RKO (cell line): Measurements from ENCODE around the gene MTHFS.
"Not testable (repeated sequence)": the region's sequence is repeated elsewhere in the genome, so short reads cannot be mapped to it uniquely, and the experiment has no call there.

ENCODE experiments used
- DNase-seq: peaks from one replicate; pipeline ENCODE4 v3.0.0-alpha.2; 2016; ENCODE audit warnings: low spot score

The MTHFS gene

DNA sequence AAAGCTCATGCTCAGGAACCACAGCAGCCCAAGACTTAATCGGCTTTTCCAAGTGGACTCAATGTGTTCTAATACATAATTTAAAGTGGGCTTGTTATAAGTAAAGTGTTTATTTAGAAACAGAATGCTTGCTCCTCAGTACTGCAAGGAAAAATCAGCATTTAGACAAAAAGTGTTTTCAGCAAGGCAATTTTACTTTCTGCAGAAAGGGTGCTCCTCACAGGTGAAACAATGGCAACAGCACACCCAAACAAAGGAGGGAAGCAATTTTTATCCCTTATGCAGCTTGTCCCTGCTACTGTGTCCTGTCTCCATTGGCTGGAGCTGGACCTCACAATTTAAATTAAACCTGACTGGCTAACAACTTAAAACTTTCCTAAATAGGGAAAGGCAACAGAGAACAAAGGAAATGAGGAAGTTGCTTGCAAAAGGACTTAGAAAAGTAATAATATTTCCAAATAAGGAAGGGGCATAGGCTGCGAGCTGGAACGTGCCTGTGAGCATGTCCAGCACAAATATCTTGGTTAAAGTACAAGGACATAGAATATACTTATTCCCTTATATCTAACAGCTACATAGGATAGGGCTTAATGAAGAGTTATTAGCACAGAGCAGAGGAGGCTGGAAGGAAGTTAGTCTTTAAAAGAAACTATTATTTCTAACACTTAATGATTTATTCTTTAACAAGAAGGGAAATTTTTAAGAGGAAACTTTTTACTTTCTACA is 19.1 kb upstream of the MTHFS start:
- not testable (repeated sequence) for DNase-seq

DNA sequence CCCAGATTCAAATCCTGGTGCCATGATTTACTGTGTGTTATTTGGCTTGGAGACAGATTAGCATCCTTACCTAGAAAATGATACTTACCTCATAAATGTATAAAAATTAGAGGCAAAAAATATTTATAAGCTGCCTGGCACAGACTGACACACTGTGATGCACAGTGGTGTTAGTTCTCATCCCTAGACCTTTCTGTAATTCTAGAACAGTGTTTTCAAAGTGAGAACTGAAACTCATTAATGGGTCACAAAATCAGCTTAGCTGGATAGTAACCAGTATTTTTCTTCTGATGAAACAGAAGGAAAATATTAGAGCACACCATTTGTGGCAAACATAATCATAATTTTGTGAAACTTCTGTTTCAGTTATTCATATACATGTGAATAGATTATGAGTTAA is 17.9 kb upstream of the MTHFS start:
- DNase-seq: no peak

DNA sequence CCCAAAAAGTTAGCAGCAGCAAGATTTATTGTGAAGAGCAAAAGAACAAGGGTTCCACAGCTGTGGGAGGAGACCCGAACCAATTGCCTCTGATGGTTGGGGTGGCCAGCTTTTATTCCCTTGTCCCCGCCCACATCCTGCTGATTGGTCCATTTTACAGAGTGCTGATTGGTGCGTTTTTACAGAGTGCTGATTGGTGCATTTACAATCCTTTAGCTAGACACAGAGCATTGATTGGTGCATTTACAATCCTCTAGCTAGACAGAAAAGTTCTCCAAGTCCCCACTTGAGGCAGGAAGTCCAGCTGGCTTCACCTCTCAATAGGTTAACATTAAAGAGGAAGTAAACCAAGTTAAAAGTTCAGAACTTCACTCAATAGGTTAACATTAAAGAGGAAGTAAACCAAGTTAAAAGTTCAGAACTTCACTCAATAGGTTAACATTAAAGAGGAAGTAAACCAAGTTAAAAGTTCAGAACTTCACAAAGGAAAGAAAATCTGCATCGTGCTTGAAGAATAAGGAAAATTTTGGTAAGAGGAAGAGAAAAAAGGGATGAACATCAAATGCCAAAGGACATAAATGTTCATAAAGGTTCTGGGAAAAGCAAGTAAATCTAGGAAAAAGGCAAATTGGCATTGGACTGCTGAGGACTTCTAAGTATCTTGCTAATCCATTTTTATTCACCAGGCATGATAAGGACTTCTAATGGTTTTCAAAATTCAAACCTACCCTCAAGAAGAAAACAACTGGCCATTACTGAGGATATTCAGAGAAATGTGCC is 12.9 kb upstream of the MTHFS start:
- not testable (repeated sequence) for DNase-seq

DNA sequence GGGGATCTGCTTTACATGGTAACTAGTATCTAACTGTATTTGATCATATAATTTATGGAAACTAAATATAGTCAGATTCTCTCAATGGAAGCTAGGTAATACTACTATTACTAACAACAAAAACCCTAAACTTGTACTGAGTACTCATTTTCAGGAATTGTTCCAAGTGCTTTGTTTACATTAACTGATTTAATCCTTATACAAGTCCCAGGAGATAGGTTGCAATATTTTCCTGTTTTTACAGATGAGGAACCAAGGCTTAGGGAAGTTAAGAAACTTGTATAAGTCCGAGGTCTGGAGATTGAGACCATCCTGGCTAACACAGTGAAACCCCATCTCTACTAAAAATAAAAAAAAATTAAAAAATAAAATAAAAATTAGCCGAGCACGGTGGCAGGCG is 7.5 kb upstream of the MTHFS start:
- no peak for DNase-seq

DNA sequence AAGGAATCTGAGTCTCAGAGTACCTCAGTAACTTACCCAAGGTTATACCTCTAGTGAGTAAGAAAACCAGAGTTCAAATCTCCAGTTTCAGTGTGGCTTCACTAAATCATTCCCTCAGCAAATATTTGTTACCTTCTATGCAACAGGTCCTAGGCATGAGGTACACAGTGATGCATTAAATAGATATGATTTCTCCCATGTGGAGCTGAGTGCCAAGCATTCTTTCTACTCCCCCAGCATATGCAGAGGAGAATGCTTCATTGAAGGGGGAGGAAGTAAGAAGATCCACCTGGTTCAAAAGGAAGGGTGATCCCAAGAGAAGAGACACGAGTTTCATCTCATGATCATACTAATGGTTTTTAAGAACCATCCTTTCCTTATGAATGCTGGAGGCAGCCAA is 6.8 kb upstream of the MTHFS start:
- no peak for DNase-seq

DNA sequence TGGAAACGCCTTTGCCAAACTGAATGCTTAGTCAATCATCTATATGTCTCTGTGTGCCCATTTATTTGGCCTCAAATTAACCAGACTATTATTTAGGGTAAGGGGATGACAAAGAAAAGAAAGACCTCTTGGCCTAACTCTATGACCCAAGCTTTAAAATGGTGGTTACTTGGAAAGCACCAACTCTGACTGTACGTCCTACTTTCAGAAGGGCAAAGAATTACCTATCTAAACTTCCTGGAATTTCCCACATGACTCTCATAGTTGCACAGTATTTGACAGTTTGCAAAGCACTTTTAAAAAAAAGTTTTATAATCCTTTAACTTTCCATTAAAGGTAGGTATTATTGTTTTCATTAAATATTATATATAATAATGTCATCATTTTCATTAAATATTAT is 6.3 kb upstream of the MTHFS start:
- DNase-seq: no peak

DNA sequence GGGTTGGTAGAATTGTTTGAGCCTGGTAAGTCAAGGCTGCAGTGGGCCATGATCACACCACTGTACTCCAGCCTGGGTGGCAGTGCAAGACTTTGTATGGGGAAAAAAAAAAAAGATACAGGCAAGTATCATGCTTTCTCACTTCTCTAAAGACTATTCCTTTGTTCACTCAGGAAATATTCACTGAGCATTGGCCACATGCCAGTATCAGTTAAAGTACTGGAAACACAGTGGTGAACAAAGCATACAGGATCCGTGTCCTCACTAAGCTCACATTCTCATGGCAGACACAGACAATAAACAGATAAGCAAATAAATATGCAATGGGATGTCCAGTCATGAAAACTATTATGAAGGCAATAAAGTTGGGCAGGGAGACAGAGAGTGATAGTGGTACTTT is 5.1 kb upstream of the MTHFS start:
- no peak for DNase-seq

DNA sequence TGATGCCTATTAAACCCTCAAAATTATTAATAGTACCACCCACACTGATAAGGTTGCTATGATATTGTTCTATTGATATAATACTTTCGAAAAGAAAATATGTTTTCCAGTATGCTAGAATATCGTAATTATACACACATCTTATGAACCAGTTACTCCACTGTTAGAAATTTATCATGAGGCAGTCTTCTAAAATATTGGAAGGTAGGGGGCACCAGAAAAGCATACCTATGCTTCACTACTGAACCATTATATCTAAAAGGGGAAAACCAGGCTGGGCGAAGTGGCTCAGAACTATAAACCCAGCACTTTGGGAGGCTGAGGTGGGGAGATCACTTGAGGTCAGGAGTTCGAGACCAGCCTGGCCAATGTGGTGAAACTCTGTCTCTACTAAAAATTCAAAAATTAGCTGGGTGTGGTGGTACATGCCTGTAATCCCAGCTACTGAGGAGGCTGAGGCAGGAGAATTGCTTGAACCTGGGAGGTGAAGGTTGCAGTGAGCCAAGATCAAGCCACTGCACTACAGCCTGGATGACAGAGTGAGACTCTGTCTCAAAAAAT is 4.1 kb upstream of the MTHFS start:
- DNase-seq: not testable (repeated sequence)

DNA sequence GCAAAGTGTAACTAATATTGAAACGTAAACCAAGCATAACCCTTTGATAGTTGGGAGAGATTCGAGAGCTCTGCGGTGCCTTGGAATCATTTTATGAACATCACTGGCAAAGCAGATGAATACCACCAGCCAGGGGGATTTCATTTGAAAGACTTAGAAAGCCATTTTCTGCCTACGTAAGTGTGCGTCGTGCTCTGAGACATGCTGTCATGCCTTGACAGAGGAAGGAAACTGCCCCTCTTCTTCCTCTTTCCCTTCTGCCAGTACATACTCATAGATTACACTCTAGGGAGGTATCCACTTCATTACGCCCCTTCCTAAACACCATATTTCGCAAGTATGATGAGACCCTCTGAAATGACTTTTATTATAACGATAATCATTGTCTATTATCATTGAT is 3.3 kb upstream of the MTHFS start:
- no peak for DNase-seq

DNA sequence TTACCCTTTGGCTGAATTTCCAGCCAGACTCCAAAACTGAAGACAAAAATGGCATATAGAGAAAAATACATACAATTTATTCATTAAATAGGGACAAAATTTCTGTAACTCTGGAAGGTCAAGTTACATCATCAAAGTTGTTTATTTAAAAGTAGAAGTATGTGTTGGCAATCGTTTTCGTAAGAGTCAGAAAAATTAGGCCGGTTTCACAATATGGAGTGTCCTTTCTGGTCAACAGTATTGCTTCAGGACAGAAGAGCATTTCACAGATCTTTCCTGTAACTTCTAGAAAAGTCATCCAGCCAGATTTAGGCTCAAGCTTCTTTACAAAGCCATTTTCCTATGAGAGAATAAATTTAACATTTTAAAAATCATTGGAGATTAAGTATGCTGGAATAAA is 2.0 kb upstream of the MTHFS start:
- not testable (repeated sequence) for DNase-seq

DNA sequence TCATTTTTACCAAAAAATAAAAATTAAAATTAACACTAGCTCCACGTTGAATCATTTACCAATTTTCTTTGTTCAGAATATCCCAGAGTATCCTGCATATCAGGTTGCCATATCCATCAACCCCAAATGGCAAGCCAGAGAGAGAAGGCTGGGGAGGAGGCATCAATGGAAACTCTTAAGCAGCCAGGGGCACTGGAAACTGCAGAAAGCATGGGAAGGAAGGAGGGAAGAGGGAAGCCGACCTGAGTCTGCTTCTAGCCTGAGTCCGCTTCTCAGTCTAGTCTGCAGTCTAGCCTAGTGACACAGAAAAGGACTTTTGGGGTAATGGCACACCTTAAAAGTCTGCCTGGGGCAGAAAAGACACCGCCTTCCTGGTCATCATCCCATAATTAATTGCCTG is 1.6 kb upstream of the MTHFS start:
- DNase-seq: no peak

DNA sequence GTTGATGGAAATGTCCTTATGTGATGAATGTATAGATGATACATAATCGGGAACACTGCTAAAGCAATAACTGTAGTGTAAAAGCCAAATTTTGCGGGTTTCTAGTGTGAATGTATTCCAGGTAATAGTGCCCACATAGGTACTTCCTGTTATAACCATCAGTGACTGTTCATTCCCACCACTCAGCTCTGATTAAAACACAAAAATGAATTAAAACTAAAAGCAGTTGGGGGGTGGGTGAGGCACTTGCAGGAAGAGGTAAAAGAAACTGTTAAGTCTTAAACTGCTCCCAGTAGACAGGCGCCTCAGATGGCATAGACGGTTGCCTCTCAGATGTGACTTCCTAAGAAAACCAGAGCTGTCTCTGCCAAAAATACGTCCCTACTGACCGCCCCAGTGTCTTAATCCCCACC is 893 bp upstream of the MTHFS start:
- no peak for DNase-seq

DNA sequence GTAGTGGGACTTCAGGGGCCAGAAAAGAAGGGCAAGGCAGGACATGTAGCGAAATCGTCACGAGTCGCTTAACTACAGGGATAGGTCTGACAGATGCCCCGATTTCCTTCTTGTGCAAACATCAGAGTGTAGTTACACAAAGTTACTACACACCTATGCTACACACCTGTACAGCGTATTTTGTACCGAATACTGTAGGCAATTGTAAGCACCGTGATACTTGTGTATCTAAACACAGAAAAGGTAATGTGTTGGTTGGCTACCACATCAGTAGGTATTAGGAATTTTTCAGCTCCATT is 515 bp upstream of the MTHFS start:
- no peak for DNase-seq

DNA sequence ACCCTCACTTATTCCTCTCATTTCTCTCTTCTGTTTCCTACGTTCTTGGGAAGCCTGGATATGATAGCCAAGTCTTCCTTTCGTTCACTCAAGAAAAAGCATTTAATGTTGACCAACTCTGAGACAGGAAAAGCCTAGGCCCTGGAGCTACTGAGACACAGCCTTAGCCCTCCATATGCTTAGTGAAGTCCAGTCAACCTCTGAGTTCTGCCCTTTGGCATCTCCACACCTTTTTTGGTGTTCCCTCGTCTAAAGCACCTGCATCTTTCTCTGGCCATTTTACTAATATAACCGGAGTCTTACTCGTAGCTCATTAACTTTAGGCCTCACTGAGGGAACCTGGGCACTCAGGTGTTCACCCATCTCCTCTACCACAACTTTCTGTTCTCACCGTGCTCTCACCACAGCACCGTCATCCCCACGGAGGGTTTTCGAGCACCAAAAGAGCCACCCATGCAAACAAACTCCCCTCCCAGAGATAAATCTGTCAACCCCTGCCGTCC is 632 bp downstream of the MTHFS start:
- peak; percentile 43 for DNase-seq

DNA sequence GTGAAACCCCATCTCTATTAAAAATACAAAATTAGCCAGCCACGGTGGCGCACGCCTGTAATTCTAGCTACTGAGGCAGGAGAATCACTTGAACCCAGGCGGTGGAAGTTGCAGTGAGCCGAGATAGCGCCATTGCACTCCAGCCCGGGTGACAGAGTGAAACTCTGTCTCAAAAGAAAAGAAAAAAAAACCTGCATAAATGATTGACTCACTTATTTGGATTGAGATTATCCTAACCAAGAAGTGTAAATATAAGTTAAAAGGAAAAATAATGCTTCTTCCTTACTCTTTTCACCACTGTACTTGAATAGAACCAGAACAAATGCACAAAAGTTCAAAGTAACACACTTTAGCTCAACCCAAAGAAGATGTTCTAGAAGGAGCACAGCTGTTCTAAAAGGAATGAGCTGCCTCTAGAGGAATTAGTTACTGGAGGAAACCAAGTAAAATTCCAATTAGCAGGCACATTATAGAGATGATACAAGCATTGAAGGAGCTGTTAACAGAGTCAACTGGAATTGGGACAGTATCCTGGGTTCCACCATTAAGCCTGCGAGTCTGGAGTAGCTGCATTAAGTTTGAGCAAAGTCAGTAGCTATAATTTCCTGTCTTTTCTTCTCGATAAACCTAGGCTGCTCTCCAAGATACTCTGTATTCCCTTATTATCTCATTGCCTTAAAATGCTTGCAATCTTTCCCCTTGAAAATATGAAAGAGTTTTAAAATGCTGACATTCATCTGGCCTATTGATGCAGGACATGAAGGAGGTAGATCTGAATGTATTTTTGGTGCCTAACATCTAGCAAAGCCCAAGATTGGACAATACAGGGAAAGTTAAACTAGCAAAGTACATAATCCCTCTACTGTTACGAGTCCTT is 9.5 kb downstream of the MTHFS start:
- DNase-seq: no peak

DNA sequence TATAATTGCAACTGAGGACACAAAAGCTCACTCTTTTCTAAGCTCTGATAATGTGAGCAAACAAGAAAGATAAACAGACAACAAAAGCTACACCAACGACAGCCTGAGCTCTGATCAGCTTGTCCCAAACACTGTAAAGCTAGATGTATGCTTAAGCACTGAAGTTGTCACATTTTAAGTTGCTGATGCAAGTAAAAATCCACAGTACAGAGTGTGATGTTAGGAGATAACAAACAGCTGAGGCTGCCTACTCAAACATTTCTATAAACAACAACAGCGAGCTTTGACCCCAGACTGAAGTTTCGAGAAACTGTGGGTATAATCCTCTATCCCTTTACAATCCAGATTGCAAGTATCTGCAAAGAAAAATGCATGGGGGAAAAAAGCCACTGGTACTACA is 10.7 kb downstream of the MTHFS start:
- DNase-seq: no peak

DNA sequence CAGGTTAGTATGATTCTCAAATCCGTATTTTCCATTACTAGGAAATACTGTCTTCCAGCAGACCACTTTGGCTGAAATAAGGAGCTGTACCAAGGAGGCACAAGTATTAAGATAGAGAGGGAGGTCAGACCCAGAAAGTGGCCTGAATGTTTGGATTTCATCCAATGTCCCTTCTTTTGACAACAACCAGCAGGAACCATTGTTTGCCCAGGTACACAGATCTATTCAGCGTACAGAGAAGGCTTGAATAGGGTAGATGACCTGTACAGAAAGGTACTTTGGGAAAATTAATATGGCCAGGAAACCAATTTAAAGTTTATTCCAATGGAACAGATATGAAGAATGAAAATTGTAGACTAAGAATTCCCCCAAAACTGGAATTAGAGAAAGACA is 12.6 kb downstream of the MTHFS start:
- DNase-seq: no peak

DNA sequence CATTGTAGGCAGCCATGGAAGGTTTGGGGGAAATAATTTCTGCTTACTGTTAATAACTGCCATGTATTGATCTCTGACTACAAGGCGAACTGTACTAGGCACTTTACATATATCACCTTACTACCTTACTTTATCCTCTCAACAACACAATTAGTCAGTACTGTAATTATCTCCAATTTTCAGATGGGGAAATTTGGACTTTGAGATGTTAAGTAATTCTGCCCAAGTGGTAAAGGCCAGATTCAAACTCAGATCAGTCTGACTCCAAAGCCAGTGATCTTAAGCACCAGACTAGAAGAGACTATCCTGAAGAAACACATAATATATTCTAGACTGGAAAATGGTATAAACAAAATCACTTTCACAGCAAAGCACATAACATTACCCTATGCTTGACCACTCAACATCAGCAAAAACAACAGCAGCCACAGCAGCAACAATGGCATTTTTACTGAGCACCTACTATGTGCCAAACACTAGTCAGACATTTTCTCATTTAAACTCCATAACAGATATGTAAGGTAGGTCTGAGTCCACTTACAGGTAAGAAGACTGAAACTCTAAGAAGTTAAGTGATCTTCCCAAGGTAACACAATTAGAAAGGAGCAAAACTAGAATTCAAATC is 13.1 kb downstream of the MTHFS start:
- DNase-seq: no peak

DNA sequence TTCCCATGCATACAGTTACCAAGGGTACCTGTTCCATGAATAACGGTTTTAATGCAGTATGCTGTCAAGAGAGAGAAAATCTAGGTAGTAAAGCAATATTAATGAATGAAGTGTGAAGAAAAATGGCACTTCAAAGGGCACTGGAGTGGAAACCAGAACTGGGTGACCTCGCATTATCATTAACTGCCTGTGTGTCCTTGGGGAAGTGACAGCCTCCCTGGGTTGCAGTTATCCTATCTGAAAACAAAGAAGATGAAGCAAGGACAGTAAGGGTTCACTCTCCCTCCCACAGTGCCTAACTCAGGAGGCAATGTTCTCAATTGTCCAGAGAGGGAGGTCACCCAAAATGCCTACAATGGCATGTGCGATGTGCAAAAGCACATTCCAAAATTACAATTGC is 15.1 kb downstream of the MTHFS start:
- DNase-seq: no peak

DNA sequence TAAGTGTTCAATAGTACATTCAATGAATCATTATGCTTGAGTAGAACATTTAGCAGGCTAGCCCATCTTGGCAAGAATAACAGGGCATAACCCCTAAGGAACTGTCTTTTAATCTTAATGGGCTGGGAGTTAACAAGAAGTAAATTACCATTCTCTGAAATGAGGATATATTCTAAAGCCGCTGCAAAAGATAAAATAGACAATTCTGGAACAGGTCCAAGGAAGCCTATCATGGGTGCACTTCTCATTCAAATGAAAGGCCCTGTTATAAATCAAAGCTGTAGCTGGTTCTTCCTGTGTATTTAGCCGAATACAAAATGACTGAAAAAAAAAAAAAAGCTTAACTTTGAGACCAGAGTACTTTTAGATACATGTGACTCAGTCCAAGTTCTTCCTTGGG is 15.6 kb downstream of the MTHFS start:
- no peak for DNase-seq

DNA sequence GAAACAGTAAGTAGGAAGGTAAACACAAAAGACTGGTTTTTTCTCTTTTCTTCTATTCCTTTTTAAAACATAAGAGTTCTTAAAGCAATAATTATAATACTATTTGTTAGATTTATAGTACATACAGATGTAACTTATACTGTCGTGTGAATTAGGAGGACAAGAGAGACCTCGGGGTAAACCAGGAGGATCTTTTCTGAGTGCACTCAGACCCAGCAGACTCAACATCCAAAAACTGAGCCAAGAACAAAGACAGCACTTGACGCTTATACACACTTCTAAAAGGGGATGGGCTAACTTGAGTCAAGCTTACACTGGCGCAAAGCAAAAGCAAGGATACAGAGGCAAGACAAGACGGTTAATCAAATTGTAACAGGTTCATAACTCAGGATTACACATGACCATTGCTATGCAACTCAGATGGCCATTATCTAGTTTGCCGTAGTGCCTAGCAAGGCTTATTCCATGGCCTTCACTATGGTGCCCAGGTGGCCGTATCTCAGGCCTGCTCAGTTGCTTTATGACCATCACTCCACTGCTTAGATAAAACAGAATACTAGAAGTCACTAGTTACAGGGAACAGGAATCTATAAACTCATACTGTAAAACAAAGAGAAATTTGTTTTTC is 18.6 kb downstream of the MTHFS start:
- DNase-seq: no peak

DNA sequence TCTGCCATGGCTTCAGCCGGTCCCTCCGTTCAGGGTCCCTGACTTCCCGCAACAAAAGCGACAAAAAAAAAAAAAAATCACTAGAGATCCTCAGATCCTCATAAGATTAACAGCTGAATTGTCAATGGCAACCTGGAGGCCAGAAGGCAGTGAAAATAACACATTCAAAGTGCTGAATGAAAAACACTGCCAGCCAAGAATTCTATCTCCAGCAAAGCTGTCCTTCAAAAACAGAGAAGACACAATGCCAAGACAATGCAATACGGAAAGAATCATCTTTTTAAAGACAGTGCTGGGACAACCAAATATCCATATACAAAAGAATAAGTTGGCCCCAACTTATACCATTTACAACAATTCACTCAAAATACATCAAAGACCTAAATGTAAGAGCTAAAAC is 21.6 kb downstream of the MTHFS start:
- no peak for DNase-seq
